GM19043 (cell line): ENCODE data around the gene NUDT8.
"Not testable (repeated sequence)": the region's sequence is repeated elsewhere in the genome, so short reads cannot be mapped to it uniquely, and the experiment has no call there.

Experiments
- ATAC-seq: cut with Tn5 transposase; IDR thresholded peaks from one replicate; pipeline ENCODE4 v1.9.1; 2021; ENCODE audit warnings: low read depth; ENCODE audit not compliant: unreplicated experiment

NUDT8 gene

DNA sequence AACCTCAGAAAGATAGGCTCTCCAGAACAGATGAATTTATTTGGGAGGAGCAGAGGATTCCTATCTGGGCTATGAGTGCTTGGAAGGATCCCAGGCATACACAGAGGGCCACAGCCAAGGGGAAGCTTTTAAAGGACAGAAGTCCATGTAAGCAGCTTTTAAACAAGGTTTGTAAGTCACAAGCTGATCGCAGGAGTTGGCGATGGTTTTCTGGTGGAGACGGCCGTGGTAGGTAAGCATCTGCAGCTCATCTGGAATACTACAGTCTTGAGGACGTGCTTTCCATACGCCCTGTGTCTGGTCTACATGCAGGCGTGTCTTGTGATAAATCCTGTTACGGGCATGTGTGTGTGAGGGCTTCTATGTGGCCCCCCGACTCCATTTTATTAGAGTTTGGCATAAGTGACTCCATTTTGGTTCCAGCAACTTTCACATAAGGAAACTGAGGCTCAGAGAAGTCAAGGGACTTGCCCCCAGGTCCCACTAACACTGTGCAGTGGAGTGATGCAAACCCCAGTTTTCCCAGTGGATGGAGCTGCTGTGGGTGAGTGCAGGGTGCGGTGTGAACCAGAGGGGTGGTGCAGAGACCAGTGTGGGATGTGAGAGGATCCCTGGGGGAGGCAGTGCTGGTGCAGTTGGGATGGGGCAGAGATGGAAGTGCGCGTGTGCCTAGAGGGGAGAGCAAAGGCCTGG is 32.6 kb upstream of the NUDT8 start:
- ATAC-seq, result no peak

- ATAC-seq, result not testable (repeated sequence)
These were observed 31.0 kb upstream of the NUDT8 start for GRCh38 chr11:67660752-67661151.

DNA sequence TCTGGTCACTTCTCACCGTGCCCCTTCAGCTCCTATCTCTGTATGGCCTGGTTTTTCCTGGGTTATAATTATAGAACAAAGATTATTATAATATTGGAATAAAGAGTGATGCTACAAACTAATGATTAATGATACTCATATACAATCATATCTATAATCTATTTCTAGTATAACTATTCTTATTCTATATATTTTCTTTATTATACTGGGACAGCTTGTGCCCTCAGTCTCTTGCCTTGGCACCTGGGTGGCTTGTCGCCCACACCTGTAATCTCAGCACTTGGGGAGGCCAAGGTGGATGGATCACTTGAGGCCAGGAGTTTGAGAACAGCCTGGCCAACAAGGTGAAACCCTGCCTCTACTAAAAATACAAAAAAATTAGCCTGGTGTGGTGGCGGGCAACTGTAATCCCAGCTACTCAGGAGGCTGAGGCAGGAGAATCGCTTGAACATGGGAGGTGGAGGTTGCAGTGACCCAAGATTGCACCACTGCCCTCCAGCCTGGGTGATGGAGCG is 30.0 kb upstream of the NUDT8 start:
- ATAC-seq, result not testable (repeated sequence)

DNA sequence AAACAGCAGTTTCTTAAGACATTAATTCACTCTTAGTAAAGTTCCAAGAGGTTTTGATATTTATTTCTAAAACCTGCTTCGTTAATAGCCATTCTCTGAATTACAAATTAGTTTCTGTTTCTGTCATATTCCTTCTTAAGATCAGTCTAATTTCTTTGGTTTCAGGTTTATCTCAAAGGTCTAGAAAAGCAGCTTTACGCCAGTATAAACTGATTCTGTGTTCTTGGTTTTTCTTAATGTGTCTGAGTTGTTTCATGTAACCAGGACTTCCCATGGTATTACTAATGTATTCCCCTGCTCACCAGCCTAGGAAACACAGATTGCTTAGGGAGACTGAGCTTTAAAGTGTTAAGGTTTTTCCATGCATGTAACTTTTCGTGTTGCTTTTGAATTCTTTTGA is 27.6 kb upstream of the NUDT8 start:
- no peak for ATAC-seq

GRCh38 chr11:67656278-67656922 is 26.7 kb upstream of the NUDT8 start:
- no peak for ATAC-seq

- ATAC-seq, result no peak
These were observed 24.5 kb upstream of the NUDT8 start for GRCh38 chr11:67654225-67654624.

DNA sequence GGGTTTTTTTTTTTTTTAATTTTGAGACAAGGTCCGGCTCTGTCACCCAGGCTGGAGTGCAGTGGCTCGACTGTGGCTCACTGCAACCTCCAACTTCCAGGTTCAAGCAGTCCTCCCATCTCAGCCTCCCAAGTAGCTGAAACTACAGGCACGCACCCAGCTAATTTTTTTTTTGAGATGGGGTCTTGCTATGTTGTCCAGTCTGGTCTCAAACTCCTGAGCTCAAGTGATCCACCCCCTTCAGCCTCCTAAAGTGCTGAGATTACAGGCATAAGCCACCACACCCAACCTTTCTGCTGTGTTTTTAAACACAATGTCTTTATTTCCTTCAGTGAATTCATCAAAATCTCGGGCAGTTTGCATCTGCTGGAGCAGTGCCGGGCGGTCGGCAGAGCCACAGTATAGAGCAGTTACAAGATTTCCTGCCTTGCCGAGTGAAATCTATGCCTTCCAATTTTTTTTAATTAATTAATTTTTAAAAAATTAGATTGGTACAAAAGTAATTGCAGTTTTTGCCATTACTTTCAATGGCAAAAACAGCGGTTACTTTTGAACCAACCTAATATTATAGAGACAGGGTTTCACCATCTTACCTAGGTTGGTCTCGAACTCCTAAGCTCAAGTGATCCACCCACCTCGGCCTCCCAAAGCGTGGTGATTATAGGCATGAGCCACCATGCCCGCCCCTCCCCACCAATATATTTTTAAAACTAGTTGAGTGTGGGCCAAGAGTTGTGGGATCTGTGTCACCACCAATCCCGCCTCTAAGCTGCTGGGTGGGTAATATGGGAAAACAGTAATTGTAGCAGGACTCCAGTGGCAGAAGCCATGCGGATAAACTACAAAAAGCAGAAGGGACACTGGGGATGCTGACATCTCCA is 23.5 kb upstream of the NUDT8 start:
- ATAC-seq, result no peak

DNA sequence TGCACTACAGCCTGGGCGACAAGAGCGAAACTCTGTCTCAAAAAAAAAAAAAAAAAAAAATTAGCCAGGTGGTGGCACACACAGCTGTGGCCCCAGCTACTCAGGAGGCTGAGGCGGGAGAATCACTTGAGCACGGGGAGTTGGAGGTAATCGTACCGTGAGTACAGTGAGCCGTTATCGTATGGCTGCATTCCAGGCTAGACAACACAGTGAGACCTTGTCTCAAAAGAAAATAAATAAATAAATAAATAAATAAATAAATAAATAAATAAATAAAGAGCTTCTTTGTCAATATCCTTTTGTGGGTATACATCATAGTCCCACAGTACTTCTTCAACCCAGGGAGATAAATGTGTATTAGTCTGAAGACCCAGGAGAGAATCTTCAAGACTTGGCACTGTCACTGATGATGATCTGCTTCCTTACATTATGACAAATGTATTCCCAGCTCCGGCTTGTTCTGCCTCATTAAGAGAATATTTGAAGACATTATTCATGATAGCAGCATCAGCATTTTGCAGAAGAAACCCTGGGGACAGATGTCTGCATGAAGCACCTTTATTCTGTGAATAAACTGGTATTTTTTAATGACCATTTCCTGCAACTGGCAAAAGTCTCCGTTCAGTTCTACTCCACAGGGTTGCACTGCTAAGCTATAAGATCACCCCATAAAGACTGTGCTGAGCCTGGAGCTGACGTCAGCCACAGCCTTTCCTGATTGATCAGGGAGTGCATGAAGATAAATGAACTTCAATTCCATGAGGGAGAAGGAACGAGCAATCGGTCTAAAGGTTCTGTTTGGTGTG is 22.4 kb upstream of the NUDT8 start:
- no peak for ATAC-seq

DNA sequence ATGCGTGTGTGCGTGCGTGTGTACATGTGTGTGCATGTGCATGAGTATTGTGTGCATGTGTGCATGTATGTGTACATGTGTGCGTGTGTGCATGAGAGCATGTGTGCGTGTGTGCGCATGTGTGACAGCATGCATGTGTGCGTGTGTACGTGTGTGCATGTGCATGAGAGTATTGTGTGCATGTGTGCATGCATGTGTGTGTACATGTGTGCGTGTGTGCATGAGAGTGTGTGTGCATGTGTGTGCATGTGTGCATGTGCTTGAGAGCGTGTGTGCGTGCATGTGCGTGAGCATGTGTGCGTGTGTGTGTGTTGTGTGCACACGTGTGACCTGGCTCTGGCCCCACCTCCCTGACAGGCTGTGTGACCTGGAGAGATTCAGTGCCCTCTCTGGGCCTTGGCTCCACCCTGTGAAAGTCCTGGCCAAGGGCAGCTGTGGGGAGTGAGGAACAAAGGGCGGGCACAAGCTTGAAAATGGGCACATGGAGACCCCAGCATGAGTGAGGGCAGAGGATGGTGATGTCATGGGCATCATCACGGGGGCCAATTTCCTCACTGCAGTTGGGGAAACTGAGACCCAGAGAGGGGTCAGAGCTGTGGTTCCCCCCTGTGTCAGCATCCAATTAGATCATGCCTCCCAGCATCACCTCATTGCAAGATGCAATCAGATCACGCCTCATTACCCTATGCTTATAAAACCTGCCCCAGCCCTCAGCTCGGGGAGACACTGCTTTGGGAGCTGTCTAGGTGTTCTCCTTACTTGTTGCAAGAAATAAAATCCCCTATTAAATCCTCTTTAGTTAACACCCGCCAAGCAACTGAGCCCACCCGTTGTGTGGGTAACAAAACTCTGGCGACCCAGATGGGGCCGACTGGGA is 20.1 kb upstream of the NUDT8 start:
- ATAC-seq, result no peak

DNA sequence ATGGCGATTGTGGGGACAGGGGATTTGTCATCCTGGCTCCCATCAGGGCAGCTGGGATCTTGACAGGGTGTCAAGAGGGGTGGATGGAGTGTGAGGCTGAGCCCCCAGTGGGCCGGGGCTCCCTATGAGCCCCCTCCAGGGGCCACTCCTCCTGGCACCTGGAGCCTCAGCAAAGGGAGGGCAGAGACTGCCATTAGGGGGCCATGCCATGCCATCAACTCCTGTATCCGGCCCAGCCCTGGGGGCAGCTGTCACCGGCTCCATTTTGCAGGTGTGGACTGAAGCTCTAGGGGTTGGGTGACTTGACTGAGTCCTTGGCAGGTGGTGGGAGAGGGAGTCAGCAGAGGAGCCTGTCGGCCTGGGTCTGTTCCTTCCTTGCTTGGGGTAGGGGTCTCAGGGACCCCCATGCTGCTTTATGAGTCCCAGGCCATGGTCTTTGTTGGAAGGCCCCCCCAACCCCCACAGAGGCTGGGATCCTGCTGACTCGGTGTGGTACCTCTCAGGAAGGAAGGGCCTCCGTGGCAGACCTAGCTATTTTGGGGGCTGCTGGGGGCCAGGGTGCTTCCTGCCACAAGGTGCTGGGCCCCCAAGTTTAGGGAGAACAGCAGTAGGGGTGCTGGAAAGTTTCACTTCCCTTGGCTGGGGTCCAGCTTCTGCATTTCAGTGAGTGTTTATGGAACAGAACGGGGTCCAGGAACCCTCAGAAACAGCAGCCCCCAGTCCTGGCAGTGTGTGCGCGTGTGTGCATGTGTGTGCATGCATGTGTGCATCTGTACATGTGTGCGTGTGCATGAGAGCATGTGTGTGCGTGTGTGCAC is 19.3 kb upstream of the NUDT8 start:
- ATAC-seq, result no peak

GRCh38 chr11:67648140-67648795 is 18.5 kb upstream of the NUDT8 start:
- ATAC-seq, result no peak

- ATAC-seq, result no peak
These were observed 17.7 kb upstream of the NUDT8 start for GRCh38 chr11:67647471-67647870.

DNA sequence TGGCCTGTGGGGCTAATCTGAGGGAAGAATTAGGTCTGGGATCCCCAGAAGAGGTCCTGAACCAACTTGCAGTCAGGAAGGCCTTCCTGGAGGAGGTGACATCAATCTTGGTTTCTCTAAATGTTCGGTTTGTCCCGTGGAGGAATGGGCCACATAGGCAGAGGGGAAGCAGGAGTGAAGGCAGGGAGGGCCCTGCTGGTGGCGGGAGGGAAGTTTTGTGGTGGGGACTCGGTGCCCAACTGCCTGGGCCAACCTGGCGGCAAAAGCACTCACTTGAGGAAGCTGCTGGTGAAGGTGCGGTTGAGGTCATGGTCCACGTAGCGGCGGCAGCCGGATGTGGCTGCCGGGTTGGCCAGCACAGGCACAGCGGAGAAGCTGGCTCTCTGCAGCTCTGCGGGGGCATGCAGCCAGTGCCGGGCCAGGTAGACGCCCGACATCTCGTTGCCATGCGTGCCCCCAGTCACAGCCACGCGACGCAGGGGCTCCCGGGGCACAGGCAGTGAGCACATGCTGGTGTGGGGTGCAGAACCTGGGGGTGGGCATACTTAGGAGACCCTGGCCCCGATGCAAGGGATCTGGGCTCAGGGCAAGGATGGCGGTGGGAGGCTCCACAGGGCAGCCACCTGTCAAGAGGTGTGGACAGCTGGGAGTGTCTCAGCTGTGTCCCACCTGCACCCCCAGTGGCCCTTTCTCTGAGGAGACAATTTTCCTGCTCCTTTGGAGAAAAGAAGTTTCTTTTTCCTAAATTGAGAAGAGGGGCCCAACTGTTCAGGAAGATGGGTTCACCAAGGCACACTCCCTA is 17.0 kb upstream of the NUDT8 start:
- no peak for ATAC-seq

DNA sequence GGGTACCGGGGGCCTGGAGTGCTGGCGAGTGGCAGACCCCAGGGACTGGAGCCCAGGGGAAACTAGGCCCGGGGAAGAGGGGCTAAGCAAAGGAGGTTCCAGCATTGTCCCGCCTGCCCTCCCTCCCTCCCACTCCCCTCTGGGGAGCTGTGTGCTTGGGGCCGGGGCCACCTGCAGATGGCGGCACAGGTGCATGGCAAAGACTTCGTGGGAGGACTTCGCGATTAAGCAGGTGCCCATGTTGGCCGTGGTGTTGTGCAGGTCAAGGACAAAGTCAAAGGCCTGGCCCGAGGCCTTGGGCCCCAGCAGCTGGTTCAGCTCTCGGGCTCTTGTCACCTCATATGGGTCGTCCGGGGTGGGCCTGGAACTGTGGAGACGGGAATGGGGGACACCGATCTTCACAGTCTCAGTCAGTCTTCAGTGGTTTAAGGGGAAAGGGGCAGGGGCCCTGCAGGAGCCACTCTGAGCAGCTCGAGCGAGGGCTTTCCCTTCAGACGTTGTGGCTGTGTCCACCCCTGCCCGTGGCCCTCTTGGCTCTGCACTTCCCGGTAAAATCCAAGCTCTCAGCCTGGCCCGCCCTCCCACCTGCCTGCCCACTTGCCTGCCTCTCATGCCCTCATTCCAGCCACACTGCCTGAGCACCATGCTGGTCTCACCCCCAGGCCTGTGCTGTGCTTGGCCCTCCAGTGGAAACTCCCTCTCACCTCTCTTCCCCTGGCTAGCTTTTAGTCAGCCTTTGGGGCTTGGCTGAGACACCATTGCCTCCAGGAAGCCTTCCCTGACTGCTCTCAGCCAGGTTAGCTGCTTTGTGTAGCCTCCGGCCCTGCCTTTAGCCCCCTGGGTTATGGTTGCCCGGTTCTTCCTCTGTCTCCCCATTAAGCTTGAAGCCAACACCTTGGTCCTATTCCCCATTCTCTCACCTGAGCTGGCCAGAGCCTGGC is 16.1 kb upstream of the NUDT8 start:
- no peak for ATAC-seq

DNA sequence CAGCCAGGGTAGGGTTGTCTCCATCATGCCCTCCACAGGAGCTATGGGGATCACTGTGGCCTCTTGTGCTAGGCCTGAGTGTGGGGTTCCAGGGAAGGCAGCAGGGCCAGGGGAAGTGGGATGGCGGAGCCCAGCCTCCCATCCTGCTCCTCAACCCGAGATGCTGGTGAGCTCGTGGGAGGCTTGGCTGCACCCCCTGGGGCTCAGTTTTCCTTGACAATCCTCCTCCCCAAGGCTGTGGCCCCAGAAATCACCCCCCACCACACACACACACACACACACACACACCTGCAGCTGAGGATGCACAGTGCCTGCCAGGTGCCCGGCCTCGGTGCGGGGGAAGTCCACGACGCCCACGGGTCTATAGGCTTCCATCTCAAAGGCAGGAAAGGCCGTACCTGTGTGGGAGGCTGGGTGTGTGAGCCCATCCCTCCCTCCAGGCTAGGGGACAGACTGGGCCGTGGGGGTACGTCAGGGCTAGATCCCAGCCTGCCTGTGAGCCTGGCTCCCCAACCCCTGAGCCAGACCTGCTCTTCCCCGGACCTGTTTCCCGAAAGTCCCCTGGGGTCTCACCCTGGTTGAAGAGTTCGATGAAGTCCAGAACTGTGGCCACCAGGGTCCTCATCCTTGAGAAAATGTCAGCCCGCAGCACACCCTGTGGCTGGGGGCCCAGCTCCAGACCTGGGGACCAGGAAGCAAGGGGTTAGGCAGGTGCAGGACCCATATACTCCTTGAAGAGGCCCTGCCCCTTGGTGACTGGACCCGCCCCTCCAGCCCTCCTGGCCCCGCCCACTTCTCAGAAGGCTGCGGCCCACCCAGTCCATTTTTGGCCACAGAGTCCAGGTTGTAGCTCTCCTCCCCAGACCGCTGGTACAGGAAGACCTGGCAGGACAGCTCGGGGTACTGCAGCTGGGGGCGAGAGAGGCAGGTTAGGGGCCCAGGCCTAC is 15.0 kb upstream of the NUDT8 start:
- ATAC-seq, result no peak
